GM19455 (cell line): ENCODE measurements around the gene RAB20.
A peak's percentile ranks its signal among the peaks of the same experiment; 100 is the strongest.
"Not testable (repeated sequence)": the region's sequence is repeated elsewhere in the genome, so short reads cannot be mapped to it uniquely, and the experiment has no call there.

ENCODE experiments used
- ATAC-seq: cut with Tn5 transposase; IDR thresholded peaks from one replicate; pipeline ENCODE4 v1.9.1; 2021; ENCODE audit not compliant: unreplicated experiment

RAB20 gene

DNA sequence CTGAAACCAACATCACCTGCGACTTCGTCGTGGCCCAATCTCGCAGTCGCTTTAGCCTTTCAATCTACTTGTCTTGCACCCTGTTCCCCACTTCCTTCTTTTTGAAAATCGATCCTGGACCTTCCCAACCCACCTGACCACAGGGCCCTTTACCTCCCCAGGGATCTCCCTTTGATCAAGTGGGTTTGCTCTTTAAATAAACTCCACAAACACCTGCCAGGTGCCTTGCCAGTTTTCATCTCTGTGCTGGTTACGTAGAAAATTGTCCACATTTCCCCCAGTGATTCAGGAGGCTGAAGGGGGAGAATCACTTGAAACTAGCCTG, 14.5 kb upstream of the RAB20 start:
- no peak for ATAC-seq

DNA sequence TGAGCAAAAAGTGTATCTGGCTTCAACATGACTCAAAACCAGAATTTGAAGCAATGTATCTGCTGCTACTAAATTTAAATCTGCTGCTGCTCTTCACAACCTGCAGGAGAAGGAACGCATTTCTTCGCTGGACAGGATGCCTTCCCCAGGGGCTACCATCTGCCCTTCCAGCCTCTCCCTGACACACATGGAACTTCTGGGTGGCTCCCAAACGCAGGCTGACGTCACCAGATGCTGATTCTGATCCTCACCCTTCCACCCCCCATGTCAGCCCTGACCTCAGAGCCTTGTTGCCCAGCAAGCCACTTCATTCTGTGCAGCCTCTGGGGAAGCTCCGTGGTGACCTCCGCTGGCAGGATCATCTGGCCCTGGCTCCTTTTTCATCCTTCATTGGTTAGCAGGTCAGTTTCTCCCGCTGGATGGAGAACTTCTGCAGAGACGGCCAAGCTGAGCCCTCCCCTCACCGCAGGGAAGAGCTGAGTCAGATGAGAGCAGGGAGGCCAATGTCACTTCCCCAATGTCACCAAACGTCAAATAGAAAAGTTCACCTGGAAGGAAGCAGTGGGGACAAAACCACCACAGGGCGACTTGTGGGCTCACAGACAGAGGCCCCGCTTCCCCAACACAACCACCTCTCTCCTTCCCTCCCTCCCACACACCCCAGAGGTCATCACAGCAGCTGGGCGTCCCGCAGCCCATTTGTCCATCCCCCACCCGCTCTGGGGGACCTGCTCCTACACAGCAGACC, 14.0 kb upstream of the RAB20 start:
- peak; percentile 82 for ATAC-seq

DNA sequence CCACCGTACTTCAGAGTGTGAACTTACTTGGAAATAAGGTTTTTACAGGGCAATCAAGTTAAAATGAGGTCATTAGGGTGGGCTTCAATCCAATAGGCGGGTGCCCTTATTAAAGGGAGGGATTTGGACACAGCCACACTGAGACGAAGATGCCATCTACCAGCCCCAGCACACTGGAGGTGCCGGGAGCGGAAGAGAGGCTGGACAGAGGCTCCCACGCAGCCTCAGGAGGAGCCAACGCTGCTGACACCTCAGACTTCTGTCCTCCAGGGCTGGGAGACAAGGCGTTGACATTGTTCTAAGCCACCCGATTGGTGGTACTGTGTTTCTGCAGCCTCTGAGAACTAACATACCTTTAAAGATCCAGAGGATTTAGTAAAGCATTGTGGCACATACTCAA, 12.6 kb upstream of the RAB20 start:
- no peak for ATAC-seq

DNA sequence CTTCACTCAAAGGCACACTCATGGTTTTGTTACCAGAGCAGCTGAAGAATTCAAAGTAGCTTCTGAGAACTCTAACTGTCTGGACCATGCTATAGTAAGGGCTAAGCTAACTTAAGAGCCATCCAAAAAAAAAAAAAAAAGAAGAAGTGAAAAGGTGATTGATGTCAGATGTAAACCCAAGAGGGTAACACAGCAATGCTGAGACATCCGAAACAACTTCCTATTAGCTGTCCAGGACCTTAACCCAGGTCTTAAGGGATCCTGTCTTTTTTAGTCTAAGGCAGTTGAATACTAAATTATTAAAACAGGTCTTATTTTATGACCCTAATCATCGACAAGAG, 11.2 kb upstream of the RAB20 start:
- ATAC-seq, result no peak

DNA sequence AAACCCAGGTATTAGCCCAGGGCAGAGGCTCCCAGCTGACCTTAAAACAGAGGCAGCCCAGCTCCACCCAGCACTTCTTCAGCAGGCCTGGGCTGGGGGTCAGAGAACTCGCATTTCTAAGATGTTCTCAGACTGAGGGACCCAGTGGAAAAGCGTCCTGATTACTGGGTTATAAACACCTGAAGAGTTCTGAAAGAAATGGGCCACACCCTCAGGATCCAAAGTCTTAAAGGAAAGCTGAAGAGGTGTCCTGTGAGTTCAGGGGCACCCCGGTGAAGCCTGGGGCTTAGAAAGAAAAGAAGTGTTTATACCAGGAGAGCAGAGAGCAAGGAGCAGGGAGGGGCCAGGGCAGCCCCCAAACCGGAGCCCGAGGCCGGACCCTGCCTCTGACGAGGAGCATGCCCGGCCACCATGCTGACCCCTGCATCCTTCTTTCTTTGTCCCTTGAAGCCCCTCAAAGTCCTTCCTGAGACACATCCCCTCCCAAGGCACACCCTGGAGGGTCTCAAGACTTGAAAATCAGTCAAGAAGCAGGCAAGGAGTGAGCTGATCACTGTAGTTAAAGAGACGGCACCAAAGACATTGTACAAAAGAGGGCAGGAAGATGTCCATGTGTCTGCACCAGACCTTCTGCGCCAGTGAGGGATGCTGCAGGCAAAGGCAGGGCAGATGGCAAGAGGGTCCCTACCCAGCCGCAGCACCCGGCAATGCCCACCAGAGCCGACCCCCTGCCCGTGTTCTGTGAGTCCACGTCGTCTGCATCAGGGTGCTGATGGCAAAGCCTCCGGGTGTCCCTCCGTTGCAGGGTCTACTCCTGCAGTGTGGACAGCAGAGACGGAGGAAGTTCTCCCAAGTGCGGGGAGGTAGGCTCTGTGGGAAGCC, 10.6 kb upstream of the RAB20 start:
- no peak for ATAC-seq

DNA sequence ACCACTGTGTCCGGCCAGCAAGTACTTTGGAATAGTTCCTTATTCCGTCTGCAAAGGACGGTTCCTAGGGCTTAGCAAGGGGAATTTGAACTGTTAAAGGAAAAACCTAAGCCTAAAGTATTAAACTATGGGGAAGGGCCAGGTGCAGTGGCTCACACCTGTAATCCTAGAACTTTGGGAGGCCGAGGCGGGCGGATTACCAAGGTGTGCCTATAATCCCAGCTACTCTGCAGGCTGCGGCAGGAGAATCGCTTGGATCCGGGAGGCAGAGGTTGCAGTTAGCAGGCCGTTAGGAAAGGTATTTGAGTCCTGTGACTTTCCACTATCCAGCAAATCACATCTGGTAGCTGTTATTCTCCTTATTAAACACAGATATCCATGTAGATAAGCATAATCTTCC, 9.4 kb upstream of the RAB20 start:
- ATAC-seq, result no peak

DNA sequence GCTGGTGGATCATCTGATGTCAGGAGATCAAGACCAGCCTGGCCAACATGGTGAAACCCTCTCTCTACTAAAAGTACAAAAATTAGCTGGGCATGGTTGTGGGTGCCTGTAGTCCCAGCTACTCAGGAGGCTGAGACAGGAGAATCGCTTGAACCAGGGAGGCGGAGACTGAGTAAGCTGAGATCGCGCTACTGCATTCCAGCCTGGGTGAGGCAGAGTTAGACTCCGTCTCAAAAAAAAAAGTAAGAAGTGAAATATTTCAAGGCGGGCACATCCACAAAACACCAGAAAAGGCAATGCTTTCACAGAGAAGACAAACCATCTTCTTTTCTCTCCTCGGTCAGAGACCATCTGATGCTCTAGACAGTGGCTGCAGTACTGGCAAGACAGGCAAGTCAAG, 8.4 kb upstream of the RAB20 start:
- ATAC-seq, result not testable (repeated sequence)

DNA sequence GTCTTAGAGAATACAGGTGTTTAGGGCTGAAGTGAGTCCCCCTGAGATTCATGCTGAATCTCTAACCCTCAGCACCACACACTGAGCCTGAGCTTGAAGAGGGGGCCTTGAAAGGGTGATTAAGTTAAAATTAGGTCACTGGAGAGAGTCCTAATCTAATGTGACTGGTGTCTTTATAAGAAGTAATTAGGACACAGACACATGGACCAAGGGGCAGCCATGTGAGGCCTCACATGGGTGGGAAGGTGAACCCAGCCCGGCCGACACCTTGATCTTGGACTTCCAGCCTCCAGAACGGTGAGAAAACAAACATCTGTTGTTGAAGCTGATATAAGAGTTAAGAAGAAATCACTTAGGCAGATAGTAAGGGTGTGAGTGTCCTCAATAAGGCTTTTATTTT, 7.1 kb upstream of the RAB20 start:
- no peak for ATAC-seq

DNA sequence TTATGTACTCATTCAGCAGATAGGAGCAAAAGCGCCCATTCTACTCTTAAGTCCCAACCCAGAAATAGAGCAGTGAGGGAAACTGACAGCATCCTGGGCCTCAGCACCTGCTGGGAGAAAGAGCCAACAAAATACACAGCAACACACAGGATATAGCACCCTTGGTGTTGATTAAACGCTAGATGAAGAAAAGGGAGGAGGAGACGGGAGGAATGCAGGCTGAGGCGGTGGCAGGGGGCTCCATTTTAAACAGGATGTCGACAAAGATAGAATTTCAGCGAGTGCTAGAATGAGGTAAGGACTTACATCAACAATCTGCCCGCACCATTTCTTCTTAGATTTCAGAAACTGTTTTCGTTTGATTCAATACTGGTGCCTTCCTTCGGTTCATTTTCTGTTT, 4.6 kb upstream of the RAB20 start:
- ATAC-seq, result no peak

DNA sequence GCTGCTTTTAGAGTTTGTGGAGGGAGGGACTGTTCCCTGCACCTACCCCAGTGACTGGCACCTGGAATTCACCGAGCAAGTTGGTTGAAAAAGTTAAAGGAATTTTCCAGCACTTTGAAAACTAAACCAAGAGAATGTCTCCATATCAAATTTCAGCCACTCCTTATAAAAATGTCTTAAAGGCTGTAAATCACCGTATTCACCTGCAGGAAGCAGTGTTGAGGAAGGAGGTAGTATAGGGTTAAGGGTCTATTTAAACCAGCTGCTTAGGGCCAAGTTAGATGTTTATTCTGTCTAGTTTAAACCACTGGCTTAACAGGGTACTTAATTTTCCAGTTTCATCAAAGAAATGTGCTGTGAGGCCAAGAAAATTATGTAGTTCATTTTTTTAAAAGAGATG, 3.8 kb upstream of the RAB20 start:
- no peak for ATAC-seq

DNA sequence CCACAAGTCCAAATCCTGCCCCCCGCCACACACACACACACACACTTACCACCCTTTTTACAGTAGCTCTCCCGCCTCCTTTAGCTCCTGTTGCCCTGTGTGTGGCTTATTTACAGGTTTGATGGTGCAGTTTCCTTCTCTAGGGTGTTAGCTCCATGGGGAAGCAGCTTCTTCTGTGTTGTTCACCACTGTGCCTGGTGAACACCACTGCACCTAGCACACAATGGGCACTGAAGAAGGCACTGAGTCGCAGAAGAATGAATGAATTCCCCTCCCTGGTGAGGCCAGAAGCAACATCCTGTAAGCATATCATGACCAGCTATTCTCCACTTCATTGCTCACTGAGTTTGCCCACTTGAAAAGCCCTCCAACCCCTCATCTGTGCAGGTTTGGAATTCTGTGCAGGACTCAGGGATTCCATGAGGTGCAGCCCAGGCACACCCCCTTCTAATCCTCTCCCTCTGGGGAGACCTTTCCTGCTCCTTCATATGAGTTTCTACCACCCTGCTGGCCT, 3.0 kb upstream of the RAB20 start:
- ATAC-seq, result no peak

DNA sequence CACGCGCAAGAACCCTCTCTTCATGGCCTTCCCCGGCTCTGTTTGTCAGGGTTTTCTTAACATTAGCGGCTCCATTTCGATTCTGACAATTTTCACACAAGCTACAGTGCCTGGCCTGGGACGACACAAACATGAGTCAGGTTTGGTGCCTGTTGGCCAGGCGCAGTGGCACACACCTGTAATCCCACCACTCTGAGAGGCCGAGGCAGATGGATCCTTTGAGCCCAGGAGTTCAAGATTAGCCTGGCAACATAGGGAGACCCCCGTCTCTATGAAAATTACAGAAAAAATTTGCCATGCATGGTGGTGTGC, 1.9 kb upstream of the RAB20 start:
- no peak for ATAC-seq

DNA sequence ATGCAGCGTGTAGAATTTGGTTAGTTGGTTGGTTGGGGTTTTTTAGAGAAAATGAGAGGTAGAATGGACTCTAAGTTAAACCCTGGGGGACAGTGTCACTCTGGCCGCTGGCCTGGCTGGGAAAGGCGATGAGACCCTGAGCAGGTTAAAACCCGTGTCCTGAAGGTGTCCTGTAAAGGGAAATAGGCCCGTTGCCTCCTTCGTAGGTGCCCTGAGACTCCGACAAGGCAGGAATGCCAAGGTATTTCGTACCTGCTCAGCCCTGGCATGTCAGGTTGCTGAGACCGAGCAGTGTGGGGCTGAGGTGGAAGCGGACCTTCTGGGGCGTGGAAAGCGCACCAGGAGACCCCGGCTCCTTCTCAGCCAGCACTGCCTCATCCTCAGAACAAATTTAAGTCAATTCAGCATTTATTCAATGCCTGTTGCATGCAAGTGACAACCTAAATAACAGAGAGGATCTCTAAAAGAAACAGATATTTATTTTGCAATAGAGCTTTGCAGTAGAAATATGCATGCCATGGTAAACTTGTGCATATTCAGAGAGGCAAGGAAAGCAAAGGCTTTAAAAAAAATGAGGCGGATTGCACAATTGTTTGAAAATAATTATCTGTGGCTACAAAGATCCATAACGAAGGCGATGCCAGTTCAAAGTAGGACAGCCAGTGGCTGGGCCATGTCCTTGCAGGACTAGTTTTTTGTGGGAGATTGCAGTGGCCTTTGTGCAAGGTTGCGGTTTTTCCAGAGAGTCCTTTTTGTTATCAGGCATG, 1.4 kb upstream of the RAB20 start:
- ATAC-seq, result no peak

DNA sequence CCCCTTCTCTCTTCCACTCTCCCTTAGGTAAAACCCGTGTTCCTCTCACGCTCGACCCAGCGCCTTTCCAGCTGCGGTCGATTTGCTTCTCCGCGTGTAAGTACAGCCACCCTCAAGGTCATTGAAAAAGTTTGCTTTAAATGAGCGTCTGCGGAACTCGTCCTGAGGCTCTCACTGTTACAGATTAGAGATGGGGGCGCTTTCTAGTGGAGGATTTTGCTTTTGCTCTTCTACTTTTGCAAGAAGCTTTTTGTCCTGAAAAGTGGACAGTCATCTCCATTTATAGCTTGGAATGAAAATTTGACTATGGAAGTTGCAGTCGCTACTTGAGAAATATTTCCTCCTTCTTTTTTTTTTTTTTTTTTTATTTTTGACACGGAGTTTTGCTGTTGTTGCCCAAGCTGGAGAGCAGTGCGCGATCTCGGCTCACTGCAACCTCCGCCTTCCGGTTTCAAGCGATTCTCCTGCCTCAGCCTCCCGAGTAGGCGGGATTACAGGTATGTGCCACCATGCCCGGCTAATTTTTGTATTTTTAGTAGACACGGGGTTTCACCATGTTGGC, 595 bp upstream of the RAB20 start:
- no peak for ATAC-seq

DNA sequence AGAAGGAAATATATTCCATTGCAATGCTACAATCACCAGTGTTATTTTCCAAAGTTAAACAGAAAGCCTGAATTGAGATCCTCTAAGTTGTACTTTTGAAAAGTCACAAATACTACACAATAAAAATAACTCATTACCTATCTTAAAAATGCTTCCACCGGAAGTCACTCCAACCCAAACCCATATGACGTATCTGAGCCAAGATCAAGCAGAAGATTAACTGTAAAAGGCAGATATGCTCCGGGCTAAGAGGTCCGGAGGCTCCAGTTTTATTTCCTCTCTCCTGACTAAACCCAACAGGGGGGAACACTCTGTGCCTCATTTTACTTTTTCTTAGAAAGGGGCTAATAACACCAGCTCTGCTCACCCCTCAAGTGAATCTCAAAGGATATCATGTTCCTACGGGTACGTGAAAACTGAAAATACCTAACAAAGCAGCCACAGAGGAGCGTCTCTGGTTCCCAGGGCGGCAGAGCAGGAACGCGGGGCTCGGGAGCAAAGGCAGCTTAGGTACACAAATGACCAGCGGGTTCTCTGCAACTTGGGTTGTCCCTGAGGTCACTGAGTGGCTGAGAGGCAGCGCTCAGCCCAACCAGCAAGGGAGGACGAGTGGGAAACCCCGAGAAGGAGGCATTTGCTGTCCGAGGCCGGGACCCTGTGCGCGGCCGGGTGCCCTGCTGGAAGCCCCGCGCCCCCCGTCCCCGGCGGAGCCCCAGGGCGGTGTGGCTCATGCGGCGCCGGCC, 750 bp downstream of the RAB20 start:
- ATAC-seq, result no peak

DNA sequence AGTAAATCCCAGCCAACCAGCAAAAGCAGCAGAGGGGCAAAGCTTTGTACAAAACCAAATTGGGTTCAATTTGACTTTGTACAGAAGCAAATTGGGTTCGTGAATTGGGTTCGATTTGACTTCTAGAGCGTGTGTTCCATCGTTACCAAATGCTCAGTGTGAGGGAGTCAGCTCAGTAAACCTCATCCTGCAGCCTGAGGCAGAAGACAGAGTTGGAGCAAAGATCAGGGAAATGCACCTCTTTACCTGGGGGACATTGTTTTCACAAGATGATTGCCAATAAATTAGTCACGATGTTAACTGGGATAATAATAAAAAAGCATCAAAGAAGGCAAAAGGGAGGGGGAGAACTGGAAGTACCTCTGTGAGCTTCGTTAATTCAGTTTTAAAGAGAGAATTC, 1.5 kb downstream of the RAB20 start:
- ATAC-seq, result no peak

DNA sequence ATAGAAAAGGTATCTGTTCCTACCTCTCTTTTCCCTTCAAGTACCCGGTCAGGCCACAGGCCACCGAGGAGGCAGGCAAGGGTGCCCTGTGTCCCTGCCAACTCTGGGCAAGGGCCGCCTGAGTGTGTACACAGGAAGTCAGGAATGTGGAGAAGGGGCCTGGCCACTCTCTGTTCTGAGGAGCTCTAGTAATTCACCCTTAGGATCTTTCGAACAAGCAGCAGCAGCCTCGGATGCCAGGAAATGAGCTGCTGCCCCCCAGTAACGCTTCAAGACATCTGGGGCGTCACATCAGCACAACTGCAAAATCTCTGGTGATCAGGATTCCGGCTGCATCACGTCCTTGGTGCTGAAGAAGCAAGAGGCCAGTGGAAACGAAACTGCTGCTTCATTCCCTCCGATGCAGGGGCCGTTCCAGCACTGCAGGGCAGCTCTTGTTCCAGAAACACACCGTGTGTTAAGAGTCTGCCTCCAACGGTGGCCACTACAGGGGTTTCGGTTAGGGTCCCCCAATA, 2.0 kb downstream of the RAB20 start:
- ATAC-seq, result no peak

DNA sequence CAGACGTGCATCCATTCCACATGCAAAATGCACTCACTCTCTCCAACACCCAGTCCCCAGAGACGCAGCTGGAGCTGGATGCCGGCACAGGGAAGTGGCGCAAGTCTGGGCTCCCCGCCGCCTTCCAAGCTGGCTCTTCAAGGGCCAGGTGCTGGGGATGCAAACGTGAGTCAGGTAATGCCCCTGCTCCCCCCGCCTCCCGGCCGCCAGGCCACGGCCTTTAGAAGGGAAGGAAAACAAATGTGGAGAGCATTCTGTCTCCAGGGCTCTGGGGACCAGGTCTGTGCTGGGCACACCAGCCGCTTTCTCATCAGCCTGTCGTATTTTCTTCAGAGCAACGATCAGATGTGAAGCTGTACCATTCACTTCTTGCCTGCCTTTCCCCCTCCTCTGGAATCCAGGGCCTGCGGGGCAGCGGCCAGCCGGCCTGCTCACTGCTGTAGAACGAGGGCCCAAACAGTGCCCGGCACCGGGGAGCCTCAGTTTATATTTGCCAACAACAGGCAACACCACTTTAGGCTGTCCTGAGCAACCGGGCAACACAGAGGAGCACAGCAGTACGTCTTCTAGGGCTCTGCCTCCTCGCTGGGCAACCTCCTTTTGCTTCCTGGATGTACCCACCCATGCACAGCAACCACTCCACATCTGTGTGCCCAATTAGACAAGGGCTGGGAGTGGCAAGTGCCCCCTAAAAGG, 3.8 kb downstream of the RAB20 start:
- ATAC-seq, result no peak

DNA sequence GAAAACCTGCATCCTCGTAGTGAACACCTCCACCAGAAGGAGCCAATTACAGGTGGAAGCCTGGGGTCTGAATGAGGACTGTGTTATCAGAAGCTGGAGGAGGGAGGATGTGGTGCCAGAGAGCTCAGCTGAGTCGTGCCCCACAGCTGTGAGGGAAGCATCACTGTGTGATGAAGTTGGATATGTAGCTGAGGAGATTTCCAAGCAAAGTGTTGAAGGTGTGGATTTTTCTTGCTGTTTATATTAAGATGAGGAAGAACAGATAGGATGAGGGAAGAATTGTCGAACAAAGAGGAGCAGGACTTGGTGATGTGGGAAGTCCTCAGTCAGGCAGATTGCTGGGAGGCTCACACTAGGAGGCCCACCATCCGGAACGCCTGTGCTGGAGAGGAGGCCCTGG, 4.4 kb downstream of the RAB20 start:
- ATAC-seq, result no peak

DNA sequence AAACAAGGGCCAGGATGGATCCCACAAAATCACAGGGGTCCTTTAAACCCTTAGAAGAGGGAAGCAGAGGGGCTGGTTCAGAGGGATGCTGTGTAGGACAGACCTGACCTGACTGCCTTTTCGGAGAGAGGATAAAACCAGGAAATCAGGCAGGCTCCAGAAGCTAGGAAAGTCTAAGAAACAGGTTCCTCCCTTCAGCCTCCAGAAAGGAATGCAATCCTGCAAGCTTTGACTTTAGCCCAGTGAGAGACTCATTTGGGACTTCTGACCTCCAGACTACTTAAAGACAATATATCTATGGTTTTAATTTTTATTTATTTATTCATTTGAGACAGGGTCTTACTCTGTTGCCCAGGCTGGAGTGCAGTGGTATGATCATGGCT, 5.3 kb downstream of the RAB20 start:
- no peak for ATAC-seq
